Iris pigment epithelial cell (primary cell): ENCODE results near the gene AFAP1L2.

Experiments
- DNase-seq: peaks from one replicate; pipeline ENCODE4 v3.0.0-alpha.2; 2011; ENCODE audit warnings: low read depth

The AFAP1L2 gene

DNA sequence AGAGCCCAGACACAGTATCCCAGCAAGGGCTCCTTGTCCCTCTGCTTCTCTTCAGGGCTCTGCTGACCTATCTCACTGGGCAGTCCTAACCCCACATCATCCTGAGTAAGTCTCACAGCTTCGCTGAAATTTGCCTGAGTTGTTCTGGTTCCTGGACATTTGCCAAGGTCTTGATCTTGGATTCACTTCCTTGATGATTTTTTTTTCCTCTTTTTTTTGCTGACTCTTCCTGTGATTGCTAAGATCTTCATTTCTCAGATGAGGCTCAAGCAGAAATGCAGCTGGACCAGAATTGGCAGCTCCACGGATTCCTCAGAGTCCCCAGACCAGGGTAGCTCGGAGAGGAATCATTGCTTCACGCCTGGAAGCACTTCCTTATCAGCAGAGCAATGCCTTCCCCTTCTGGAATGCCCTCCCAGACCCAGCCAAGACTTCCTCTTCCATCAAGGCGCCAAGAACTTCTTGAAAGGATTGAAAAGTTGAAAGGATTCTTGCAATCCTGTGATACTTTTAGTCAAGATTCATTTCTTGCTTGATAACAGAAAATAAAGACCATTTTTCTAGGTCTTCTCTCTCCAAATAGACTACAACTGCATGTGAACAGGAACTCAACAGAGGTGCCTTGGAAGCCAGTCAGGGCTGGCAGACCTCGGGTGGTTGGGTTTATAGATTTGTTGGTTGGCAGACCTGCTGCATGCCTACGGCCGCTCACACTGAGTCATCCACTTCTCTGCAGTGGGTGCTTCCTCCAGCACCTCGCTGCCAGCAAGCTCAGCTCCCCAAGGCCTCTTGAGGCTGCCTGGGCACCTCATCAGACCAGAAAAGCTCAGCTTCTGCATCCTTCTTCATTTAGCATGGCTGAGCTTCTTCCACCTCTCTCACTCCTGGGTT, 8.8 kb upstream of the AFAP1L2 start:
- DNase-seq = no peak

DNA sequence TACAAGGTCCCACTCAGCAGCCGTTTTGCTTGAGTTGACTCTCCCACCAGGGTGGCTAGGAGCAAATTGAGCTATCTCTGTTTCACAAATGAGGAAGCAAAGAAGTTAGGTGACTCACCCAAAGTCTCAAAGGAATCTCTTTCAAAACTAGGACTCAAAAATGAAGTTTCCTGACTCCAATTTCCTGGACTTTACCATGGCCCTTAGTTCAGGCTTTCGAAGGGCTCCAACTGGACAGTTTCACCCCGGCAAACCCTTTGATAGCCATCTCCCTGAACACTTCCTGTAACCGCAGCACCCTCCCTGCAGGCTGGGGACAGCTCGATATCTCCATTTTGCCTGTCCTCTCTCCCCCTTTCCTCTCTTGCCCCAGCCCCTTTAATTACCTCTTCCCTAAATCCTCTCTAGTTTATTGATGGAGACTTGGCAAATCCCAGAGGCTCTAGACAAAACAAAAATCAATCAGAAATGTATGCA, 4.7 kb upstream of the AFAP1L2 start:
- no peak for DNase-seq

DNA sequence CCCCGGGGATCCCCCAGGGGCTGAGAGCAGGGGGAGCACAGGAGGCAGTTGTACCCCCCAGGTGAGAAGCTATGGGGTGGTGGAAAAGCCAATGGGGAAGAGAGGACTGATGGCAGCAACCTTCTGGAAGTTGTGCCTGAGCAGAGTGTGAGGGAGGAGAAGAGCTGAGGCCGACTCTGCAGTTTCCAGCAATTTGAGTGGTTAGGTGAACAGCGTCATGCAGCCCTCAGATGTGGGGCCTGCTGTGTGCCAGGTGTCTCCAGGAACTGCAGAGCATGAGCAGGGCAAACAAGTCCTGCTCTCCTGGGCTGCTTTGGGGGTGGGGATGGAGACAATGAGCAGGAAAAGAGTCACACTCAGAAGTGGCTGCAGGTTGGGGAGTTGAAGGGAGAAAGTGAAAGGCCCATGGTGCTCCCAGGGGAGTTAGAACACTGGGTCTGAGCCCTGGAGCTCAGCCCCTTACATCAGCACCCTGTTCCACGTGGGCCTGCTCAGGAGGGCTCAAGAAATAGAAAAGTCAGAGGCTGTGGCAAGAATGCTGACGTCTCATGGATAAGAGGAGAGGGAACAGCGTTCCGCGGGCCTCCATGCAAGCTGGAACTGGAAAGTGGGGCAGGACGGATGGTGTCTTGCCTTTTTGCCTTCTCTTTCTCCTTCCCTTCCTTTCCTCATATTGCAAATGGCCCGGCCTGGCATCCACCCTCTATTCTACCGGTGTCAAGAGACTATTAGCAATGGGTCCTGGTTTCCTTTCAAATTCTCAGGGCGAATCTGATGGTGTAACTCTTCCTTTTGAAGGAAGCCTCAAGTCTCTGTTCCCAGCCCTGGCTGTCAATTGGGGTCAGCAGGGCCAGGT, 4.0 kb upstream of the AFAP1L2 start:
- DNase-seq = no peak

DNA sequence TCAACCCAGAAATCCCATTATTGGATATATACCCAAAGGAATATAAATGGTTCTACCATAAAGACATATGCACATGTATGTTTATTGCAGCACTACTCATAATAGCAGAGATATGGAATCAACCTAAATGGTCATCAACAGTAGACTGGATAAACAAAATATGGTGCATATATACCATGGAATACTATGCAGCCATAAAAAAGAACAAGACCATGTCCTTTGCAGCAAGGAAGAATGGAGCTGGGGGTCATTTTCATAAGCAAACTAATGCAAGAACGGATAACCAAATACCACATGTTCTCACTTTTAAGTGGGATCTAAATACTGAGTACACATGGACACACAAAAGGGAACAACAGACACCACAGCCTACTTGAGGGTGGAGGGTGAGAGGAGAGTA, 2.2 kb upstream of the AFAP1L2 start:
- no peak for DNase-seq

DNA sequence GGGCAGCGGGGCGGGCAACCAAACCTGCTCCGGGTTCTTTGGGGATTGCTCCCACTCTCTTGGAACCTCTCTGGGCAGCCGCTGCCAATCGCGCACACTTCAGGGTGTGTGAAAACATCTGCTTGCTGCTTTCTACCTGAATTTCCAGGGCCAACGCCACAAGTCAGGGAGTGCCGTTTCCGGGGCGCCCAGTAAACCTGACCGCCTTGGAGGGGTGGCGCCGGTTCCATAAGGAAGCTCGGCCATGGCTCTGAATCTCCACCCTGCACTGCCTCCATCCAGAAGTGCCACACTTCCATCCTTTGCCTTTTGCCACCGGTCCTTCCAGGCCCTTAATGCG, 679 bp upstream of the AFAP1L2 start:
- DNase-seq = no peak

DNA sequence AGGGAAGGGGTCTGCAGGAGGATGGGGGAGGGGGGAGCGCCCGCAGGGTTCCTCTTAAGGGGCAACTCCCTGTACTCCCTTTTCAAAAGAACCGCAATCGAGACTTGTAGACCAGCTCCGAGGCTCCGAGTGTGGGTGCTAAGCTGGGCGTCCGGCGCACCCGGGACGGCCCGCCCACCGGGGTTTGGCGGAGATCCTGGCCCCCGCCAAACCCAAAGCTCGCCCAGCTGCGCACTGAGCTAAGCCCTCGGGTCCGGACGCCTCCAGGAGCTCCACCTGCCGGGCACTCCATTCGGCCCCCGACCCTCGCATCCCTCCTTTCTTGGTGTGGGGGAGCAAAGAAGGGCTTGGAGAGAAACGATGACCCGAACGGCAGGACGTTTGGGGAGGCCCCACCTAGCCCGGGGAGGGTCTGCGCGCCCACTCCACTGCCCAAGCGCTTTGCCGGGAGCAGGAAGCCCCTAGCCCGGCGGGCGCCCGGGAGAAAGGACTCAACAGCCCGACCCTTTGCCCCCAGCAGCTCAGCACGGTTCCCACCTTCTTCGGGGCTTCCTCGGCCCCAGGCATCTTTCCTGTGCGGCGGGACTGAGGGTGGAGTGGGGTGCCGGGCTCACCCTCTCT, 651 bp downstream of the AFAP1L2 start:
- DNase-seq = no peak

DNA sequence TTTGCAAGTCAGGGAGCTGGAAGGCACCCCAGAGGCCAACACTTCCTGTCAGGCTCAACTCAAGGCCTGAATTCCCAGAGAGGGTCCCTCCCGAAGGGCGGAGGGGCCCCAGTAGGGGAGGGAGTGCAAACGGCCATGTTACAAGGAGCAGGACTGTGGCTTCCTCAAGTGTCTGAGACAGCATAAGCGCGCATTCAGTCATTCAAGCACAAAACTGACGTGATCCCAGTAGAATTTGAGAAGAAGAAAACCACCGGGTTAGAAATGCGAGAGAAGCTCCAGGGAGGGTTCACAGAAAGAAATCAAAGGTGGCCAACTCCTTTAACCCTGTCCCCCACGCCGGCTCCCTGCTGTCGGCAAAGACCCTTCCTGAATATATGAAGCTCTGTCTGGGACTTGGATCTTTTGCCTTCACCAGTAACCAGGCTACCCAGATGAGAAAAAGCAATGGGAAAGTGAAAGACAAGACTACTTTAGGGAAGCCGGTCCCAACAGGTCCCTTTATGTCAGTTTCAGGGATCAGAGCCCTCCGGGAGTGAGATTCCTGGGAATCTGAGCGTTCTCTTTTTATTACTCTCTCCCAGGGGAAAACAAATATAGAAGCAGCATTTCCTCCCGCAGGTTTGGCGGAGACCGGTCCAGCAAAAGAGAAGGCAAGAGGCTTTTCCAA, 1.3 kb downstream of the AFAP1L2 start:
- no peak for DNase-seq

DNA sequence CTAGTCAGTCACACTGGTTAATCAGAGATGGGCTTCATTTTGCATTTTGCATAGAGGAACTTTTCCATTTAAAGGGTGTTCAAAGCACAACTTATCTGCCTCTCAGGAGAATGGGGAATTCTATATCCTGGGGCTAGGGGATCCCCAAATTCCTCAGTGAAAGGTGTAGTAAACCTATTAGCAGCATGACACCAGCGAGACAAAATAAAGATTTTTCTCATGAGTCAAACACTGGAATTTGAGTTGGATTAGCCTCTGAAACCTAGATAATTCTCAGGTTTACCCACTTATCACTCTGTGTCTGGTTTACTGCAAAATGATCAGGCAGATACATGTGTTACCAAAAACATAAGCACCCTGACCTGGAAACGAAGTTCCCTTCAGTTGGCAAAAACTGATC, 2.1 kb downstream of the AFAP1L2 start:
- DNase-seq = no peak

DNA sequence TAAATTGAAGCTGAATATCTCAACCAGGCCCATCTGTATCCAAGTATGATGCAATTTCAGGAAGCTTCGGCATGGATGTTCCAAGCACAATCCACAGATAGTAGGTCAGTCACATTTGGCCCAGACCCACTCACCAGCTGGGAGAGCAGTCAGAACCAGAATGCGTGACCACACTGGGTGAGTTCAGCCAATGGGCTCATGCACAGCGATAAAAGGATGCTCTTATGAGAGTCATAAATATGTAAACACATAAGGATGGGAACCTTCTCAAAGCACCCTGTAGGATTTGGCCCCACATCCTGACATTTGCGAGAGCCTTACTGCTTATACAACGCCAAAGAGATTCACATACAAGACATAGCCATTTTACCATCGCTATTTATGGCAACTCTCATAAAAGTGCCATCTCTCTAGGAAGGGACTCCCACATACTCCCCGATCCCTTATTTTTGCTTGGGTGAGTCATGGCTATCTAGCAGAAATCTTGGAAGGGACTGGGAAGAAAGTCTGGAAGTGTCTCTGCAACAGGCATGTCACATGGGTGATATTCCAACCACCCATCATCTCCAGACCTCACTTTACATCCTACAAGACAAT, 3.0 kb downstream of the AFAP1L2 start:
- DNase-seq = no peak

DNA sequence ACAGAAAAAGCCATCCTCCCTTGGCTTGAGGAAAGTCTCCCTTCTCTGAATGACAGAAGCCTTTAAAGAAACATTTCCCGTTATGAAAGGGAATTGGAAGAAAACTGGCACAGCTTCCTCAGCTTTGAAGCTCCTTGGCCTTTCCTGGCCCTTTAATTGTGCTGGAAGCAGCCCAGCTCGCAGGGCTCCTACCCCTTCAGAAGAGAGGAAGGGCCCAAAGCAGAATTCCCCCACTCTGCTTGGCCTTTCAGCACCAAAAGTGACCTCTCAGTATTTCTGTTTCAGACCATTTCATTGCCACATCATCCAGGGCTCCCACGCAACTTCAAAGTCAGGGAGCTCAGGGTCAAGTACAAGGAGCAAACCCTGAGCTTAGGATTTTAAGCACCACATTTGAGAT, 4.2 kb downstream of the AFAP1L2 start:
- no peak for DNase-seq

DNA sequence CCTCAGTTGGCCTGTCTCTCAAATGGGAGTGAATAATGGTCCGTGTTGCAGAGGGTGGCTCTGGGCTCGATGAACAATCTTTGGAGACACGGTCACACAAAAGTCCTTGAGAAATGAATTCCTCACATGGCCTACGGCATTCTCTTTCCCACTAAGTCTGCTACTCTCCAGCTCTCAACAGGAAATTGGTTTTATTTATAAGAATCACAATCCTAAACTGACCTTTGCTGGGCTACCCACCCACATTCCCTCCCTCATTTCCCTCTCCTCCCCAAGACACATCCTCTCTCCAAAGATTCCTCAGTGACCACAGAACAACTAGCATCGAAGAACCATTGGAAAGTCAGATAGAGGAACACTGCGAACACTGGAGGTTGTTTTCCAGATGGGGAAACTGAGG, 4.7 kb downstream of the AFAP1L2 start:
- no peak for DNase-seq

DNA sequence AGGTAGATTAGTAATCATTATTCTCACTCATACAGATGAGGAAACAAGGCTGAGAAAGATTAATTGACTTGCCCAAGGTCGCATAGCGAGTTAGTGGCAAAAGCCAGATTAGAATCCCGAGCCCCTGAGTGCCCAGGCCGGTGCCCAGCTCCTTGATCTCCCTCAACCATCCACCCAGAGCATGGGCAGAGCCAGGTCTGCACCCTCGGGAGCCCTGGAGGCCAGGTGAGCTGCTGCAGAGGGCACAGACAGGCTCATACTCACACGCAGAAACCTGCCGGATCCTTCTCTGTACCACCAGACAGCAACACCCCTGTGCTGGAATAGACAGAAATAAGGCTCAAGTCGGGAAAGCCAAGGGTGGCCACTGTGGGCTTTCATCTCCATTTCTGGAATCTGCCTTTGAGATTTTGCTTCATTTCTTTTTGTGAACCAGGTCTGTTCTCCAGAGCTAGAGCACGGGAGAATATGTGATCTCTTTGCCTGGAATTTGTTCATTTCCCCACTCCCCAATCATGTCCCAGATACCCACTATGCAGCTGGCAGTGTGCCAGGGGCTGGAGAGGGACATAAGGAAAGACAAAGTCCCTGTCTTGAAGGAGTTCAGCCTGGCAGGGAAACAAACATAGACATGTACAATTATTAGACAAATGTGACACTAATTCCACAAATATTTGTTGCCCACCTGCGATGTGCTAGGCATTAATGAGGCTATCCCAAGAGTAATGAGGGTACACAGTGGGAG, 5.5 kb downstream of the AFAP1L2 start:
- DNase-seq = no peak

DNA sequence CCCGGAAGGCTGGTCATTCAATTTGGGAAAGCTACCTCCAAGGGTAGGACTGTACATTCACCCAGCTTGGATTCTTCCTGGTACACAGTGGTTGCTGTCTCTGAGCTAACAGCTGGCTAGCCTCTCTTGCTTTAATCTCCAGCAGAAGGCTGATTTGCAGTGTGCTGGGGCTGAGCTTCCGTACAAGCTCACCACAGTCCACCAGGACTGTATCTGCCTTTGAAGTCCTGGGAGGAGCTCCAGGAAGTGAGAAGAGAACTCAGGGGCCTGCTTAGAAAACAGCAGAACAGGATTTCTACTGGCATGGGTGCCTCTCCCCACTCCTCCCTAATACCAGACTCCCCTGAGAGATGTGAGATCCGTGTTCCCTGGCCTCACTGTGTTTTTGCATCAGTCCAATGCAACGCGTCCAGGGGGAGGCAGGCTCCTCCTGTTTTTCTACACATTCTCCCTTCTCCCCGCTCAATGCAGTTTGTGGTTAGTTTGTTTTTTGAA, 6.6 kb downstream of the AFAP1L2 start:
- DNase-seq = no peak

DNA sequence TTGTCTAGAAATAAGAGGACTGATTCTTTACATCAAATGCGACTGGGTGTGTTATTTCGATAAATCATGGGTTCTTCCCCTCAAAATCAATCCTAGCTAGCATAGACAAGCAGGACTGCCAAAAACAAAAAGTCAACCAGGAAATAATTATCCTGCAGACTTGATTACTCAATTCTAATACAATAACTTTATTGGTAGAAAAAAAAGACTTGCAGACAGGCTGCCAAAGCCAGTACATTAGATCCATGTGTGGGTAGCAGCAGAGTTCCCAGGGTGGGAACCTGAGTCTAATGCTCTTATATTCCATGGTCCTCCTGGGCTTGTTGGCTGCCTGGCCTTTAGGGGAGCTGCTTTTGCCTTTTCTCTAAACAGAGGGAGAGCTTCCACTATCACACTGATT, 7.8 kb downstream of the AFAP1L2 start:
- no peak for DNase-seq

DNA sequence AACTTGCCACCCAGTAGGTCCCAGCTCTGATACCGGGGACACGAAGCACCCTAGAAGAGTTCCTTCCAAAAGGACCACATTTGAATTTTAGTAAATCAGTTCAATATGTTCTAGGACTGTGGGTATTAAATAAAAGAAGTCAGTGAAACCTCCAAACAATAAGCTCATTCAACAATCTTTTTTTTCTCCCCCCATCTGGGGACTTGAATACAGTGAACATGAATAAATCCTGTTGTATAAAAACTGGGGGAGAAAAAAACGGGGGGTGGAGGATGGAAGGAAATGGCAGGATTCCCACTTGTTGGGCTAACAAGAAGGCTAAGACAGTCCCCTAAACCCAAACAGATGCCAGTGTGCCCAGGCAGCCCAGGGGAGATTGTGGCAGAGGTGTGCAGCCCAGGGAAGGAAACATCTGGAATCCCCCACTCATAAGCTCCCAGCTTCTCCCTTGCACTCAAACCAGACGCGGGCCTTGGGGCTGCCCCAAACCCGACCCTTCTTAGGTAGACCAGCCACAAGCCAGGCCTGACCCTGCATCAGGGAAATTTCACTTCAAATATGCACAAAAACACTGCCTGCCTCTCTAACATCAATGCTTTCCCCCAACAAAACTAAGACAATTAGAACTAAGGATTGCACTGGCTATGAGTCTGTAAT, 8.8 kb downstream of the AFAP1L2 start:
- DNase-seq = no peak

DNA sequence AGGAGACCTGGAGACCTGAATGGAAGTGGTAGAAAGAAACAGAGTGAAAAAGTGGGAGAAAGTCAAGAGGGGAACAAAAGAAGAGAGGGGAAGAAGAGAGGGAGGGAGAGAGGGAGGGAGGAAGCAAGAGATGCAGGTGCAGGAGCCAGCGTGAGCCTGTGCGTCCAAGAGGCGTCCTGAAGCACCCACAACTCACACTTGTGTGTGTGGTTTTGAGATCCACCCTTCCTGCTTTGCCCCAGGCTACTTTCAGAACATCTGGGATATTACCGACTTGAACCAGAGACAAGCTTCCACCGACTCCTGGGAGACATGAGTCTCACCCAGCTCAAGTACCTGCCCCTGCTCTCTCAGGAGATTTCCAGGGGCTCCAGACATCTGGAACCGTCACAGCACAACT, 9.8 kb downstream of the AFAP1L2 start:
- no peak for DNase-seq

DNA sequence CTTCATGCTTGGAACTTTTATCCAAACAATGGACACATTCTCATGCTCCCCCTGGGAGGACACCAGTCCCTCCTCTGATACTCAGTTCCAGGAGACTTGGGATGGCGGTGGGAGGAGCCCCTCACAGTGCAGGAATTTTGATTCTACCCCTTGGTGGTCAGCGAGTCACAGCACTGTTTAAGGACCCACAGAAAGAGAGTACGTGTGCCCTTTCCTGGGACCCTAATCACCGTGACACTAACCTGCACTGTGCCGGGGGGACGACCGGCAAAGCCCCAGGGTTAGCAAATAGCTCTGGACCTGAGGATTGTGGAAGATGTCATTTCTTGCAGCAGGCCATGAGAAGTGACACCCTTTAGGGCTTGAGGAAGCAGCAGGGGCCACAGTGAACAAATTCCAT, 10.4 kb downstream of the AFAP1L2 start:
- no peak for DNase-seq

DNA sequence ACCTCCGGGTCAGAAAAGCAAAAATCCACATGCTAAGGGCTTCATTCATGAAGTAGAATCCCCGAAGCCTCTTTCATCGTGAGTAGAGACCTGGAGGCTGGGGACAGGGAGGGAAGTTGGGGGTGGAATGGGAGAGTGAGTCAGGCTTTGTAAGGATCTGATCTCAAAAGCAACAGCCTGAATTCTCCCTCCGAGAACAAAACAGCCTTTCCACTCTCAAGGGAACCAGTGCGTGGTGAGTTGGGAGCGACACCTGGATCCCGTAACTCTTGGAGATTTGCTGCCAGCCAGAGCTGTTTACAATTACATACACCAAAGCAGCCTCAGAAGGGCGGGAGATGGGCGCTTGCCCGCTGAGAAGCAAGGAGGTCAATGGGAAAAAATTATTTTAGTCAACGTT, 10.8 kb downstream of the AFAP1L2 start:
- no peak for DNase-seq

DNA sequence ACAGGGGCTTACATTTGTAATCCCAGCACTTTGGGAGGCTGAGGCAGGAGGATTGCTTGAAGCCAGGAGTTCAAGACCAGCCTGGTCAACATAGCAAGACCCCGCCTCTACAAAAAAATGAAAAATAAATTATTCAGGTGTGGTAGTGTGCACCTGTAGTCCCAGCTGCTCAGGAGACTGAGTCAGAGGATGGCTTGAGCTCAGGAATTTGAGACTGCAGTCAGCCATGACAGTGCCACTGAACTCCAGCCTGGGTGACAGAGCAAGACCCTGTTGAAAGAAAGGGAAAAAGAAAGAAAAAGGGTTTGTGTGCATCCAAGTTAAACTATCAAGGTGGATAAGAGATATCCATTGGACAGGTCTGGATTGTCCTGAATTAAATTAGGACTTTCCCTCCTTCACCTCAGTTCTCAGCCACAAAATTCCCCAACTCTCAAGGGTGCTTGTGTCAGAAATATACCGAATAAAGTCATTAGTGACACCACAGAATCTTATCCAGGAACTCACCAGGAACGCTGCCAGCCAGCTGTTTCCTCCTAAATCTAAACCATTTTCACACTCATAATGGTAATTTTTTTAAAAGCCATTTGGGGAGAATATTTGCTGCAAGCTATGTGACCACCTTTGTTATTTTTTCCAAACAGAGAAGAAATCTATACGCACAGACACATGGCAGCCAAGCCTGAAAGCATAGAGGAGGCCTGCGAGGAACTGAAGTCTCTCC, 12.0 kb downstream of the AFAP1L2 start:
- no peak for DNase-seq

DNA sequence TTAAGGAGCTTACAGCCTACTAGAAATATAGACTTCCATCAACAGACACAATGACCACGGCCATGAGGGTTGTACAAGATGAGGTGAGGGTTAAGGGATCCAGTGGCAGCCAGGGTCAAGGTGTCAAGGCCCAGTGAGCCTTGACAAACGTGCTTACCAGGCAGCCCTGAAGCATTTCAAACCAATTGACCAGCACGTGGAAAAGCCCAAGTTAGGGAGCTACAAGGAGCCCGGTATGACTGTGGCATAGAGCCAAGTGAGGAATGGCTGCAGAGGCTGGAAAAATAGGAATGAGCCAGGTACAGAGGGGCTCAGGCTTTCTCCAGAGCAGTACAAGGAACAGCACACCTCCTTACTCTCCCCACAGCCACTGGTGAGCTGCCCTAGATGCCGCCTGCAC, 12.7 kb downstream of the AFAP1L2 start:
- no peak for DNase-seq
